ENCODE measurements around the gene HS3ST3A1. TPM values are rescaled to one million over a fixed set of nuclear protein-coding genes. Genes with fewer than 3 reads are reported as not detected.

HS3ST3A1 gene
- total and polyA plus RNA-seq, 2 of the 8 experiments (the other 6 are each of a cell fraction or from before 2014, with no cell fraction given) = 5.4 to 5.7 TPM

- Histone ChIP-seq H3K23ac (ENCODE audit: insufficient read length) (no peak overlapping the region), H2AK5ac (ENCODE audit: low read depth, low read length) (no peak overlapping the region), H2BK15ac (ENCODE audit: low read length) (no peak overlapping the region), H2BK20ac (ENCODE audit: low read length) (no peak overlapping the region), H4K8ac (ENCODE audit: extremely low read depth, insufficient read depth, low read length) (no peak overlapping the region), H3K18ac (ENCODE audit: extremely low read depth, low read length) (no peak overlapping the region), H3K4me3 (ENCODE audit: extremely low read depth in 1 of 4, insufficient read depth in 2 of 4, low read depth in 3 of 4, low read length in 4 of 4) (no peak overlapping the region), H3K4me2 (ENCODE audit: insufficient read depth in 1 of 2, low read depth in 2 of 2, low read length in 2 of 2) (no peak overlapping the region), H3K56ac (replicated peaks; ENCODE audit: insufficient read length, low read depth, low read length) (no peak overlapping the region), H3K9me3 (ENCODE audit: insufficient read depth in 2 of 2, low read depth in 1 of 2, low read length in 1 of 2) (peaks cover 0 to 2% of the 10 kb centered on the region in 2 experiments; a peak in 1 of 4 replicates), H3K23me2 (ENCODE audit: low read depth, low read length) (no peaks in the 10 kb centered on the region), H4K5ac (ENCODE audit: insufficient read length, low read depth, low read length) (no peak overlapping the region), H2BK12ac (ENCODE audit: low read depth, low read length) (no peak overlapping the region), H3K79me1 (ENCODE audit: low read depth, low read length) (no peaks in the 10 kb centered on the region), H2AFZ (ENCODE audit: low read length) (no peak overlapping the region), H3K9ac (replicated peaks in 1 of 4; ENCODE audit: extremely low read depth in 1 of 4, low read depth in 3 of 4, low read length in 3 of 4) (no peak overlapping the region), H3K36me3 (ENCODE audit: control insufficient read depth in 2 of 4, insufficient read depth in 4 of 4, low read length in 3 of 4) (no peaks in the 10 kb centered on the region), H3K14ac (ENCODE audit: insufficient read length) (no peak overlapping the region), H2BK5ac (ENCODE audit: low read depth, low read length) (no peak overlapping the region), H4K91ac (replicated peaks; ENCODE audit: insufficient read length, low read length) (no peak overlapping the region), H4K20me1 (replicated peaks in 1 of 2; ENCODE audit: control insufficient read depth in 1 of 2, insufficient read depth in 2 of 2, low read length in 2 of 2) (no peaks in the 10 kb centered on the region), H3K27me3 (replicated peaks in 1 of 4; ENCODE audit: control insufficient read depth in 3 of 4, extremely low read depth in 1 of 4, insufficient read depth in 3 of 4, low read length in 3 of 4) (no peaks in the 10 kb centered on the region), H3K79me2 (ENCODE audit: control insufficient read depth in 1 of 2, insufficient read depth in 2 of 2, low read length in 2 of 2) (no peaks in the 10 kb centered on the region), H3K27ac (ENCODE audit: low read depth, low read length) (no peak overlapping the region), H3K4me1 (replicated peaks in 1 of 4; ENCODE audit: control insufficient read depth in 3 of 4, insufficient read depth in 4 of 4, low read length in 3 of 4) (no peaks in the 10 kb centered on the region), H3K4ac (replicated peaks; ENCODE audit: insufficient read length, low read depth, low read length) (no peak overlapping the region), H2BK120ac (replicated peaks; ENCODE audit: low read depth, low read length) (no peak overlapping the region)
- CTCF ChIA-PET (ENCODE audit: partially characterized antibody) = interaction anchor here (0.7 to 1.0 kb wide), 4 partner anchors 22 to 682 kb away, joined by 3 to 4 read pairs (median 3); no protein-coding TSS in a partner anchor
- DNase-seq (ENCODE audit: low read depth in 1 of 2, low spot score in 2 of 2) (no peak), FAIRE-seq (no peak)
- POLR2A ChIA-PET (ENCODE audit: partially characterized antibody) = interaction anchor here (0.7 kb wide), 1 partner anchor 155 kb away, joined by 3 read pairs; no protein-coding TSS in a partner anchor
- WGBS, 2 experiments (ENCODE audit: extremely low coverage in 1 of 2, insufficient coverage in 1 of 2, insufficient read length in 1 of 2, insufficient replicate concordance in 2 of 2, low coverage in 1 of 2, low lambda C conversion rate in 2 of 2, missing lambda C conversion rate in 1 of 2) = 98% methylated on average over 5 of the region's 5 CpGs; no CpG with 5 or more reads in 1 of the 2 experiments
- no peak for TF ChIP-seq MAX (IDR thresholded peaks at IDR 0.05)
- no peak for TF ChIP-seq CBX5 (IDR thresholded peaks at IDR 0.05; ENCODE audit: low read depth, low read length)
- no peak for TF ChIP-seq GABPA (IDR thresholded peaks at IDR 0.05; ENCODE audit: borderline replicate concordance, insufficient read depth, low read length)
- TF ChIP-seq TCF12 (IDR thresholded peaks at IDR 0.05; ENCODE audit: low read depth, low read length) = no peak
- TF ChIP-seq FOSL1 (IDR thresholded peaks at IDR 0.05; ENCODE audit: insufficient read depth, low read depth, low read length) = no peak
- TF ChIP-seq RFX5 (IDR thresholded peaks at IDR 0.05; ENCODE audit: borderline replicate concordance, low read depth, low read length) = no peak
- no peak for TF ChIP-seq JUND (IDR thresholded peaks at IDR 0.05; ENCODE audit: low read length)
Observed at GRCh38 chr17:13616031-13616430, 14.3 kb upstream of the HS3ST3A1 start.
